Body of pancreas (tissue), 4 donors: ENCODE measurements around the gene BRD3OS. TPM values are rescaled to one million over a fixed set of nuclear protein-coding genes. Genes with fewer than 3 reads are reported as not detected.

Experiments
- ATAC-seq: fragments of 150-250 bp; one replicate; pipeline ENCODE4 v1.9.1; 2016
- DNase-seq, 4 donors: peaks; one replicate each; pipeline ENCODE4 v3.0.0-alpha.2; 2019
- H3K27ac ChIP-seq, 4 donors: fragments of 200-600 bp; sonication (generic); 1 replicate in 3 of 4; 2 replicates in 1 of 4; pipeline versions ENCODE4 v1.5.1 to v1.6.1; 2016 to 2019; ENCODE audit warnings: mild to moderate bottlenecking in 1 of 4, mixed read lengths in 1 of 4, moderate library complexity in 1 of 4
- H3K27me3 ChIP-seq, 2 donors: fragments of 200-600 bp; sonication (generic); one replicate each; pipeline ENCODE4 v1.6.0; 2016; ENCODE audit warnings: mild to moderate bottlenecking in 1 of 2
- H3K36me3 ChIP-seq, 2 donors: fragments of 200-600 bp; sonication (generic); replicated peaks in 1 of 2; 2 replicates each; pipeline ENCODE4 v1.5.1; 2016; ENCODE audit warnings: low read depth in 2 of 2; ENCODE audit not compliant: insufficient read depth in 1 of 2
- H3K4me1 ChIP-seq: fragments of 200-600 bp; sonication (generic); one replicate; pipeline ENCODE4 v1.6.0; 2016
- H3K4me3 ChIP-seq, 2 donors: fragments of 200-600 bp; sonication (generic); 1 replicate in 1 of 2; 2 replicates in 1 of 2; pipeline ENCODE4 v1.5.1; 2016 to 2019
- H3K9me3 ChIP-seq, 3 donors: fragments of 200-600 bp; sonication (generic); 1 replicate in 2 of 3; 2 replicates in 1 of 3; pipeline ENCODE4 v1.5.1; 2016
- POLR2A ChIP-seq, 3 donors: fragments of 450-650 bp; IDR thresholded peaks; one replicate each; pipeline ENCODE4 v1.6.1; 2016; ENCODE audit warnings: antibody characterized with exemption in 3 of 3, mild to moderate bottlenecking in 2 of 3
- WGBS, 2 donors: methylation state at CpG; one replicate each; pipeline ENCODE4 v1.1.5; 2017; 5-methylcytosine and 5-hydroxymethylcytosine counted together
- intact Hi-C: fragments of 100-400 bp; cut with DNase I; formaldehyde crosslinking; loops from one replicate; pipeline ENCODE4 v1.15.1; 2023
- total RNA-seq, 2 donors: library from RNA; depleted of rRNA; stranded (reverse); fragments of >200 nt; gene quantifications; one replicate each; pipeline ENCODE4 v1.1.0, GENCODE V29; 2016
- TF ChIP-seq, protein P1 (sequence below), 7 experiments: fragments of 450-650 bp in 4 of 7; fragments of 200-600 bp in 3 of 7; sonication (generic) in 3 of 7; IDR thresholded peaks; one replicate each; pipeline ENCODE4 v1.5.1; 2016 to 2019; ENCODE audit warnings: antibody characterized with exemption in 7 of 7

Gene BRD3OS
- total RNA-seq, 2 donors from 2014 or later, result 7.3 to 9.6 TPM

DNA sequence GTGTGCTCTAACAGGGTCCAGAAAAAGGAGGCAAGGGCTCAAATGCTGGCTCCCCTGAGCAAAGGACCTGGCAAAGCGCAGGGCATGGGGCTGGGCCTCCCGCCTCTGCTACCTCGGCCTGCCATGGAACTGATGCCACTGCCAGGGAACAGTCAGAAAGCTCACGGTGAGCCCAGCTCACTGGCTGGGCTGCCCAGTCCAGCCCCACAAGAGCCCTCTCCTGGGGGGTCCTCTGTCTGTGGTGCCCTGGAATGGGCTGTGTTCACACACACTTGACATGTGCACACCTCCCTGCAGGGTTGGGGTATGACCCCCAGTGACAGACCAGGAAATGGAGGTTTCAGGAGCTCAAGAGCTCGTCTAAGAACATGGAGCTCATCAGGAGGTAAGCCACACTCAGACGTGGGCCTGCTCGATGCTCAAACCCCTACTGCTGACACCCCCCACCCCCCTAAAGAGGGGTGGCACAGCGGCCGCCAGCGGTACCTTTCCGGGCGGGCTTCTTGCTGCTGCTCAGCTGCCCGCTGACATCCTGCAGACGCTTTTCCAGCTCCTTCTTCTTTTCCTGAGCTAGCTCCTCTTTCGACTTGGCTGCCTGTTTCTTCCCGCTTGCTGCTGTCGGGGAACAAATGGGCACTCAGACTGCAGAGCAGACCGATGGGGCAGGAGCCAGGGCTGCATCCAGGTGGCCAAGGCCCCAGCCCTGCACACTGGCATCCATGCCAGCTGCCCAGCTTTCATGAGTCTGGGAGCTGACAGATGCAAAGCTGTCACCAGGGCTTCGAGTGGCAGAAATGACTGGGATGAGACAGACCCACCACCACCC, 9.1 kb downstream of the BRD3OS start:
- WGBS, 2 donors, result 91 to 95% methylated on average over 12 to 19 of the region's 19 CpGs
- peaks cover 3 to 27% of the 10 kb centered on the region in 2 donors for H3K36me3 ChIP-seq
- ATAC-seq (no peak), DNase-seq (no peak)
- H3K9me3 ChIP-seq, result no peaks in the 10 kb centered on the region
- no peaks in the 10 kb centered on the region for H3K4me1 ChIP-seq
- intact Hi-C loops, result no loop called here
- no peak overlapping the region for H3K27ac ChIP-seq
- H3K27me3 ChIP-seq, result no peaks in the 10 kb centered on the region
- TF ChIP-seq POLR2A (IDR thresholded peaks at IDR 0.05), result no peak
- TF ChIP-seq, protein P1, sequence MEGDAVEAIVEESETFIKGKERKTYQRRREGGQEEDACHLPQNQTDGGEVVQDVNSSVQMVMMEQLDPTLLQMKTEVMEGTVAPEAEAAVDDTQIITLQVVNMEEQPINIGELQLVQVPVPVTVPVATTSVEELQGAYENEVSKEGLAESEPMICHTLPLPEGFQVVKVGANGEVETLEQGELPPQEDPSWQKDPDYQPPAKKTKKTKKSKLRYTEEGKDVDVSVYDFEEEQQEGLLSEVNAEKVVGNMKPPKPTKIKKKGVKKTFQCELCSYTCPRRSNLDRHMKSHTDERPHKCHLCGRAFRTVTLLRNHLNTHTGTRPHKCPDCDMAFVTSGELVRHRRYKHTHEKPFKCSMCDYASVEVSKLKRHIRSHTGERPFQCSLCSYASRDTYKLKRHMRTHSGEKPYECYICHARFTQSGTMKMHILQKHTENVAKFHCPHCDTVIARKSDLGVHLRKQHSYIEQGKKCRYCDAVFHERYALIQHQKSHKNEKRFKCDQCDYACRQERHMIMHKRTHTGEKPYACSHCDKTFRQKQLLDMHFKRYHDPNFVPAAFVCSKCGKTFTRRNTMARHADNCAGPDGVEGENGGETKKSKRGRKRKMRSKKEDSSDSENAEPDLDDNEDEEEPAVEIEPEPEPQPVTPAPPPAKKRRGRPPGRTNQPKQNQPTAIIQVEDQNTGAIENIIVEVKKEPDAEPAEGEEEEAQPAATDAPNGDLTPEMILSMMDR (IDR thresholded peaks at IDR 0.05), result no peak
- H3K4me3 ChIP-seq, result no peak overlapping the region

DNA sequence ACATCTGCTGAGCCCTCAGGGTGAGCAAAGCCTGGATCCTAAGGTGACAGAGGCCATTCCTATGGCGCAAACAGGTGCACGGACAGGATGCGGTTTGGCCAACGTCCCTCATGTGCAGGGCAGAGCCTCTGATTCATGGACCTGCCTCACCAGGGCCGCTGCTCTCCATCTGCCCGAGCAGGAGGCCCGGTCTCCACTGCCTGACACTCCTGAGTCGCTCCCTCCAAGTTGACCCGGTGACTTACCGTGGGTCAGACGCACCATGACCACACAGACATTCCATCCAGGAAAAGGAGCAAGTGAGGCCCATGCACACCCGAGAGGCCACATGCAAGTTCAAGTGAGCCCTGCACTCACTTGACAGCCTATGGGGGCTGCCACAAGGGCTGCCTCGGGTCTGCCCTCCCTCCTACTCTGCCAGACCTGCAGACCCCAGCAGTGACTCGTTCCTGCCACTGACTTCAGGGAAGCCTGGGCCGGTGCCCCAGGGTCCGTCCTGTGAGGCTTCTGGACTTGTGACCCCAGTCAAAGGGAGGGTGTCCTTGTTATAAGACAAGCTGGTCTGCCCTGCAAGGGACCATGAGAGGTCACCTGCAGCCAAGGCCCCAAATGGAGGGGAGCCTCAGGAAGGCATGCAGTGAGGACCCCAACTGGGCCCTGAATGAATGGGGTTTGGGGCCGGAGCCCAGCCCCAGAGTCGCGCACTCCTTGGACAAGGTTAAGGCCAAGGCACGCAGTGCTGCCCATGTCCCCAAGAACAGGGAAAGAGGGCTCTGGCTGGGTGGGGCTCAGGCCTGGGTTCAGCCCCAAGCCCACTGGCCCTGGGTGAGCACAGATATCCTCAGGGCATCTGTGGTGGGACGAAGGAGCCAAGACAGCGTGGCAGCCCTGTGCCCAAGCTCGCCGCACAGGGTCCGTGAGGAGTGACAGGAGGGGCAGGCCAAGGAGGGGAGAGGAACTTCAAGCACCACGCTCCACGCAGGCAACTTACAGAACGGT, 10.1 kb downstream of the BRD3OS start:
- WGBS, 2 donors, result 86 to 93% methylated on average over 12 to 27 of the region's 28 CpGs
- intact Hi-C loops, result no loop called here
- H3K4me3 ChIP-seq, result no peak overlapping the region
- DNase-seq, result no peak
- H3K27me3 ChIP-seq, result no peaks in the 10 kb centered on the region
- no peaks in the 10 kb centered on the region for H3K4me1 ChIP-seq
- H3K36me3 ChIP-seq, result peaks cover 3 to 31% of the 10 kb centered on the region in 2 donors
- no peaks in the 10 kb centered on the region for H3K9me3 ChIP-seq
- TF ChIP-seq, protein P1 (IDR thresholded peaks at IDR 0.05), result no peak
- no peak for TF ChIP-seq POLR2A (IDR thresholded peaks at IDR 0.05)
- H3K27ac ChIP-seq, result no peak overlapping the region
- ATAC-seq, result no peak

DNA sequence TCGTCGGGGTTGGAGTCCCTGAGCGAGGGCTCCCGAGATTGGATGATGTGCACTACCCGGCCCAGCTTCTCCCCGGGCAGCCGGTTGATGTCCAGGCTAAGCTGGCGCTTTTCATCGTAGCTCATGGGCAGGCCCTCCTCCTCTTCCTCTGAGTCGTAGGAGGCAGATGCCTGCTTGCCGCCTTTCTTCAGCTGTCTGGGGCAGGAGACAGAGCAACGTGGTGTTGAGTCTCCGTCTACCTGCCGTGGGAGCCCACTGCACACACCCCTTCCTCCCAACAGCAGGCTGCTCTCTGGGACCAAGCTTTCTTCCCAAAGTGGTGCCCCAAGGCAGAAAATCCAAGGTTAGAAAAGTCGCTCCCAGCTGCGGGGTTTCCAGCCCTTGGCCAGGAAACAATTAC, 10.8 kb downstream of the BRD3OS start:
- Histone ChIP-seq H3K4me3 (no peak overlapping the region), H3K4me1 (no peaks in the 10 kb centered on the region), H3K36me3 (peaks cover 3 to 31% of the 10 kb centered on the region in 2 donors), H3K27ac (no peak overlapping the region), H3K27me3 (no peaks in the 10 kb centered on the region), H3K9me3 (no peaks in the 10 kb centered on the region)
- DNase-seq, result no peak
- no peak for TF ChIP-seq POLR2A (IDR thresholded peaks at IDR 0.05)
- TF ChIP-seq, protein P1 (IDR thresholded peaks at IDR 0.05), result no peak
- 92 to 94% methylated on average over 15 to 16 of the region's 16 CpGs for WGBS, 2 donors
- no peak for ATAC-seq
- intact Hi-C loops, result no loop called here

DNA sequence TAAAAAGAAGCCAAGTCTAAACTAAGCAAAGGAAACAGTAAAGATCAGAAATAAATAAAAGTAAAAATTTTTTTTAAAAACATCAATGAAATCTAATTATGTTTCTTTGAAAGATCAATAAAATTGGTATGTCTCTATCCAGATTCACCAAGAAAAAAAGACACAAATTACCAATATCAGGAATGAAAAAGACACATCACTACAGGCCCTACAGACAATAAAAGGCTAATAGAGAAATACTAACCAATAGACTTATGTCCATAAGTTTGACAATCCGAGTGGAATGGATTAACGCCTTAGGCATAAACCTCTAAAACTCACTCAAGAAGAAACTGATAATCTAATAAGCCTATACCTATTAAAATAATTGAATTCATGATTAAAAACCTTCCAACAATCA, 12.4 kb downstream of the BRD3OS start:
- TF ChIP-seq, protein P1 (IDR thresholded peaks at IDR 0.05), result no peak
- no peak for TF ChIP-seq POLR2A (IDR thresholded peaks at IDR 0.05)
- DNase-seq, result no peak
- Histone ChIP-seq H3K9me3 (no peaks in the 10 kb centered on the region), H3K4me1 (no peaks in the 10 kb centered on the region), H3K36me3 (peaks cover 0 to 31% of the 10 kb centered on the region in 2 donors), H3K27me3 (no peaks in the 10 kb centered on the region), H3K27ac (no peak overlapping the region), H3K4me3 (no peak overlapping the region)
- WGBS, 2 donors, result 91 to 100% methylated on average over 2 of the region's 2 CpGs
- intact Hi-C loops, result no loop called here
- ATAC-seq, result no peak
